Stomach smooth muscle (tissue), 2 donors: Measurements from ENCODE around the gene FTSJ1.
A peak's percentile ranks its signal among the peaks of the same experiment; 100 is the strongest.
"Not testable (repeated sequence)": the region's sequence is repeated elsewhere in the genome, so short reads cannot be mapped to it uniquely, and the experiment has no call there.

Experiments
- H3K27ac ChIP-seq: one replicate; pipeline ENCODE4 v1.7.0; 2013; ENCODE audit warnings: mild to moderate bottlenecking, low read length, inconsistent platforms
- H3K27me3 ChIP-seq, 2 donors: one replicate each; pipeline ENCODE4 v1.7.0; 2013; ENCODE audit warnings: low read length in 2 of 2; ENCODE audit not compliant: insufficient read depth in 2 of 2, control insufficient read depth in 1 of 2
- H3K36me3 ChIP-seq, 2 donors: one replicate each; pipeline ENCODE4 v1.7.0; 2013; ENCODE audit warnings: low read length in 2 of 2; ENCODE audit not compliant: control insufficient read depth in 2 of 2, insufficient read depth in 2 of 2
- H3K4me1 ChIP-seq: one replicate; pipeline ENCODE4 v1.7.0; 2013; ENCODE audit warnings: low read length; ENCODE audit not compliant: control insufficient read depth, insufficient read depth
- H3K4me3 ChIP-seq, 2 donors: one replicate each; pipeline ENCODE4 v1.7.0; 2013; ENCODE audit warnings: low read length in 2 of 2
- H3K9ac ChIP-seq, 2 donors: one replicate each; pipeline ENCODE4 v1.7.0; 2013; ENCODE audit warnings: low read length in 2 of 2, mild to moderate bottlenecking in 1 of 2
- H3K9me3 ChIP-seq, 2 donors: one replicate each; pipeline ENCODE4 v1.7.0; 2013; ENCODE audit warnings: low read length in 2 of 2; ENCODE audit not compliant: control insufficient read depth in 2 of 2
- donor health status: healthy.
- donor health status: Pancreatic carcinoma.

The FTSJ1 gene

GRCh38 chrX:48521353-48522243, 45.6 kb downstream of the FTSJ1 start, which contains the start of gene EBP:
Gene EBP (plus strand): TSS chrX:48521808. CDS start chrX:48523772, 1,964 bp downstream.
- Histone ChIP-seq H3K27me3 (no peaks in the 10 kb centered on the region), H3K4me3 (peak within 1 kb of the TSS; percentile 71 to 78), H3K9me3 (no peaks in the 10 kb centered on the region), H3K9ac (peak within 1 kb of the TSS; percentile 60 to 74), H3K4me1 (peaks cover 6% of the 10 kb centered on the region), H3K27ac (peak within 1 kb of the TSS; percentile 67), H3K36me3 (peaks cover 0 to 2% of the 10 kb centered on the region in 2 donors)

GRCh38 chrX:48522291-48522690, 46.3 kb downstream of the FTSJ1 start:
- Histone ChIP-seq H3K27me3 (peaks cover 0 to 5% of the 10 kb centered on the region in 2 donors), H3K9me3 (no peaks in the 10 kb centered on the region), H3K27ac (peak overlapping the region; percentile 67), H3K4me3 (peak overlapping the region; percentile 71 to 78), H3K36me3 (peaks cover 0 to 9% of the 10 kb centered on the region in 2 donors), H3K9ac (peak overlapping the region; percentile 60 to 74), H3K4me1 (peaks cover 6% of the 10 kb centered on the region)

GRCh38 chrX:48523682-48524081, 47.7 kb downstream of the FTSJ1 start:
- Histone ChIP-seq H3K9ac (no peak overlapping the region), H3K36me3 (peaks cover 0 to 9% of the 10 kb centered on the region in 2 donors), H3K9me3 (no peaks in the 10 kb centered on the region), H3K4me3 (no peak overlapping the region), H3K4me1 (peaks cover 6% of the 10 kb centered on the region), H3K27ac (no peak overlapping the region), H3K27me3 (peaks cover 0 to 5% of the 10 kb centered on the region in 2 donors)

- H3K4me1 ChIP-seq, H3K27ac ChIP-seq, H3K4me3 ChIP-seq: not testable (repeated sequence)
Measured at GRCh38 chrX:48525853-48526252, 49.9 kb downstream of the FTSJ1 start.

GRCh38 chrX:48530736-48531135, 54.7 kb downstream of the FTSJ1 start:
- H3K9ac ChIP-seq = no peak overlapping the region
- peaks cover 0 to 9% of the 10 kb centered on the region in 2 donors for H3K36me3 ChIP-seq
- no peaks in the 10 kb centered on the region for H3K9me3 ChIP-seq
- H3K27me3 ChIP-seq = peaks cover 0 to 5% of the 10 kb centered on the region in 2 donors
- H3K27ac ChIP-seq = no peak overlapping the region
- H3K4me1 ChIP-seq = no peaks in the 10 kb centered on the region
- H3K4me3 ChIP-seq = no peak overlapping the region

More at GRCh38 chrX:48525853-48526252, 49.9 kb downstream of the FTSJ1 start:
- H3K27me3 ChIP-seq, H3K36me3 ChIP-seq, H3K9me3 ChIP-seq, H3K9ac ChIP-seq: not testable (repeated sequence)

GRCh38 chrX:48531358-48531959, 55.5 kb downstream of the FTSJ1 start:
- Histone ChIP-seq H3K27me3 (peaks cover 0 to 5% of the 10 kb centered on the region in 2 donors), H3K36me3 (peaks cover 0 to 9% of the 10 kb centered on the region in 2 donors), H3K9me3 (no peaks in the 10 kb centered on the region), H3K27ac (no peak overlapping the region), H3K9ac (no peak overlapping the region), H3K4me3 (no peak overlapping the region), H3K4me1 (no peaks in the 10 kb centered on the region)

GRCh38 chrX:48532161-48532560, 56.2 kb downstream of the FTSJ1 start:
- Histone ChIP-seq H3K4me3 (no peak overlapping the region), H3K4me1 (no peaks in the 10 kb centered on the region), H3K27me3 (peaks cover 0 to 2% of the 10 kb centered on the region in 2 donors), H3K9me3 (no peaks in the 10 kb centered on the region), H3K27ac (no peak overlapping the region), H3K36me3 (peaks cover 0 to 2% of the 10 kb centered on the region in 2 donors), H3K9ac (no peak overlapping the region)

- no peak overlapping the region for H3K4me3 ChIP-seq
- no peak overlapping the region for H3K27ac ChIP-seq
Measured at GRCh38 chrX:48533165-48533564, 57.2 kb downstream of the FTSJ1 start.

More at GRCh38 chrX:48533165-48533564, 57.2 kb downstream of the FTSJ1 start:
- H3K9me3 ChIP-seq = no peaks in the 10 kb centered on the region
- no peaks in the 10 kb centered on the region for H3K4me1 ChIP-seq
- no peaks in the 10 kb centered on the region for H3K36me3 ChIP-seq
- no peaks in the 10 kb centered on the region for H3K27me3 ChIP-seq
- no peak overlapping the region for H3K9ac ChIP-seq
